GM18951 (cell line): ENCODE results near the gene CARD8.
"Not testable (repeated sequence)": the region's sequence is repeated elsewhere in the genome, so short reads cannot be mapped to it uniquely, and the experiment has no call there.

Experiments
- POLR2A ChIP-seq: IDR thresholded peaks from 4 replicates; pipeline ENCODE4 v1.6.1; 2011; ENCODE audit warnings: mild to moderate bottlenecking; ENCODE audit not compliant: insufficient read length, insufficient read depth; ENCODE audit errors: extremely low read depth
- in situ Hi-C: fragments of 300-500 bp; cut with MboI; formaldehyde crosslinking; loops from one replicate; pipeline ENCODE4 v1.12.0; 2022; ENCODE audit warnings: low sequenced_read_pairs, mixed read lengths, inconsistent platforms; ENCODE audit not compliant: unreplicated experiment

CARD8 gene

DNA sequence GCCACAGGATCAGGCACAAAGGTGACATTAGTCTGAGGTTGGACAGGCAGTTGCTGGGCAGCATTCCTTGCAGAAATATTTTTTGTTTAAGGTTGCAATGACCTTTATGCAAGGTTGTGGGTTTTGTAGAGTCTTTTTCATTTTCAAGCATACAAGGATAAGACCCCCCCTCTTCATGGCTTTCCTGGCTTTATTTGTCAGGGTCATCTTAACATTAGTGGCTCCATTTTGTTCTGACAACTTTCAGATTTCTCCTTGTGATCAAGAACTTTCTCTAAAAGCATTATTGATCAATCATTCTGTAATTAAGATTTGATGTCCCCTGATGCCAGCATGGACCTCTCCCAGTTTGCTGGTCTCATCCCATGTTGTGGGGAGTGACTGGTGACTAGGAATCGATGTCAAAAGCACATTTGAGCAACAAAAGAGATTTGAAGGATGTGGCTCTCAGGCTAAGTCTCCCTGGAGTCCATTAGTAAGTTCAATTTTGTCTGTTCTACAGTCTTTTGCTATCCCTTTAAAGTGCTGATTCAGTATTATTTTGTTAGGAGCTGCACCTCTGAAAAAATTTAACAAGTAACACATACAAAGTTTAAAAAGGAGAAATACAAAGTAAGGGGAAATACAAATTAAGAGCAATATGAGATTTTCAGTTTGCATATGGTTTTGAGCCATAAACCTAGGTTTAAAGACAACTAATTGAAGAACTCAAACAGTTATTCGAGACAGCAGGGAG lies 5.3 kb downstream of the CARD8 start:
- TF ChIP-seq POLR2A = no peak
- in situ Hi-C loops = loop anchor here (25.0 kb wide), 1 partner anchor 288 kb away; no protein-coding TSS in a partner anchor

DNA sequence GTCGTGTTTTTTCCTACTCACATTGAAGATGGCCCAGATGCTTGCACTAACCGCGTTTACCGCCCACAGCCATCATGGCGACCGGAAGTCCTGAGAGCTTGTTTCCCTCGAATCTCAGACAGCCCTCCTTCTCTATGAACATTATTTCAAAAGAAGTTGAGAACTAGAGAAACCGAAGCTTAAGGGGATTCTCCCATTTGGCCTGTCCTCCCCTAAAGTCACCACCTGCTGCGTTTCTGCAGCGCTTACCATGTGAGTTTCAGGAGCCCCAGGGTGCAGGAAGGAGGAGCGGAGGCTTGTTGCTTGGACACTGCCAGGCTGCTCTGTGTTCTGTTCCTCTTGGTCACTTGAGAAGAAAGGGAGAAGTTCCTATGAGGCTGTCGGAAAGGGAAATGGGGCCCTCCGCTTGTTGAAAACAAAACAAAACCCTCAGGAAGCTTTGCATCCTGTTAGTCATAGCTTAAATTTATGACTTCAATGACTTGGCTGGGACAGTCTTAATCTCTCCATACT lies 6.2 kb downstream of the CARD8 start:
- in situ Hi-C loops = loop anchor here (25.0 kb wide), 1 partner anchor 287 kb away; no protein-coding TSS in a partner anchor
- TF ChIP-seq POLR2A = peak; percentile 60

DNA sequence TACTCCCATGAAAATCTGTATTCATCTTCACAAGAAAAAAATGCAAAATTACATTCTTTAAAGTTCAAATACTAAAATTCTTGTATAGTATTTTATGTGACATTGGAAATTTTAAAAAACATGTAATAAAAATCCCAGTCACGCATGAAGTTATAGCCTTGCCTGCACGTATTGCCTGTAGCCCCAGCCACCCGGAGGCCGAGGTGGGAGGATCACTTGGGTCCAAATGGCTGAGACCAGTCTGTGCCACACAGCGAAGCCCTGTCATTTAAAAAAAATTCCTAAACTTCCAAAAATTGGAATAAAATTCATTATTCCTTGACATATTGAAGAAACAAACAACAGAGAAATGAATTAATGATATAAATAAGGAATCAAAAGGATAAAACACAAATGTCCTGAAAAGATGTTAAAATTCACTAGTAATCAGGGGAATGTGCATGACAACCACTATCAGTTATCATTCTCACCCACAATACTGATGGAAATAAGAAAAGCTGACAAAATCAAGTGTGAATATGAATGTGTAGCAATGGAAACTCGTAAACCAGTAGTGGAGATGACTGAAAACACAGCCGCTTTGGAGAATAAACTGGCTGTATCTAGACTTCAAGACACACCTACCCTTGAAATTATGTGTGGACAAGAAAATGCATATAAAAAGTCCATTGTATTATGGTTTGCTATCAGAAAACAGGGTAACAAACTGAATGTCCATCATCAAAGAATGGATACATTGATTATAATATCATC lies 7.5 kb downstream of the CARD8 start:
- TF ChIP-seq POLR2A = no peak
- in situ Hi-C loops = no loop called here

DNA sequence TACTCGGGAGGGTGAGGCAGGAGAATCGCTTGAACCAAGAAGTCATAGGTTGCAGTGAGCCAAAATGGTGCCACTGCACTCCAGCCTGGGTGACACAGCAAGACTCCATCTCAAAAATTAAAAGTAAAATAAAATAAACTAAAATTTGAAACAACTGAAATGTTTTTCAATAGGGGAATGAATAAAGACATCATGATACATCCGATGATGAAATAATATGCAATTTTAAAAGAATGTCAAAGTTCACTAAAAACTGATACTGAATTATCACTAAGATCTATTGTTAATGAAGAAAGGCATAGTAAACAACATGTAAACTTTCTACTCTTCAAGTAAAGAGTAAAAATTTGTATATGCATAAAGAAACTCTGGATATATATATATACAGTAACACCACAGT lies 8.5 kb downstream of the CARD8 start:
- TF ChIP-seq POLR2A = no peak
- in situ Hi-C loops = no loop called here

DNA sequence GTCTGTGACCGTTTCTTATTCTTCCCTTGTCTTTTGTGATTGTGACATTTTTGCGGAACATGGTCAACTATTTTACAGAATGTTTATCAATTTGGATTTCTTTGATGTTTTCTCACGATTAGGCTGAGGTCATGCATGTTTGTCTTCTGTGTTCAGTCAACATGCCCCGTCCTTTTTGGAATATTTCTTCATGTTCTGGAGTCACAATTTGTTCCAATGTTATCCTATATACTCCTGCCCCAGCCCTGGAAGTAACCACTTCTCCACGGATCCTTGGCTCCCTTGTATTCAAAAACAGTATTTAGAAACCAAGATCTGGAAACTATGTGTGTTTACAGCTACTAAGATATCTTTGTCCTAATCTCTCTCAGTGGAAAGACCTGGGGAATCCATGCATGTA lies 9.6 kb downstream of the CARD8 start:
- TF ChIP-seq POLR2A = no peak
- in situ Hi-C loops = no loop called here

DNA sequence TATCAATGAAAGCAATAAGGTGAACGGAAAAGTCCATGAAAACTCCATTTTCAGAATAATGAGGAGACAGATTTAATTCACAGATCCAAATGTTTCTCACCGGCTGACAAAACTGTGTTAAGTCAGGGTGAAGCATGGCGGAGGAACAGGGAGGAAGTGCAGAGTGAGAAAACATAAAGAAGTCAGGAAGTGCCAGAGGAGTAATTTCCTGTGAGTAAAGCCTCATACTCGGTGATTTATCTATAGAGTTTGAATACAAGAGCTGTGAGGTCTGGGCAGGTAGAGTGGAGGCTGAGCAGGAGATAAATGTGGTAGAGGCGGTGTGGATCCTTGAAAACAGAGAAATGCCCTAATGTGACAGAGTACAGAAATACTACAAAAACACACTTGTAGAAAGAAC lies 11.4 kb downstream of the CARD8 start:
- no peak for TF ChIP-seq POLR2A
- in situ Hi-C loops = no loop called here

DNA sequence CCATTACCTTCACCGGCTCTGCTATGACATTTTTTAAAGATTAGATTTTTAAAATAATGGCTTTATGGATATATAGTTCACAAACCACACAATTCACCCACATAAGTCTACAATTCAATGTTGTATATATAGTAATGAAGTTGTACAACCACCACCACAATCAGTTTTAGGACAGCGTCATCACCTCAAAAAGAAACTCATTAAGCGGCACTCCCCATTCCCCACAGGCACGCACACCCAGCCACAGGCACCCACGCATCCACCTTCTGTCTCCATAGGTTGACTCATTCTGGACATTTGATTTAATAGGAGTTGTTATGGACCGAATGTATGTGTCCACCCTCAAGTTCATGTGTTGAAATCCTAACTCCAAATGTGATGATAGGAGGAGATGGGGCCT lies 13.9 kb downstream of the CARD8 start:
- in situ Hi-C loops = not testable (repeated sequence)

DNA sequence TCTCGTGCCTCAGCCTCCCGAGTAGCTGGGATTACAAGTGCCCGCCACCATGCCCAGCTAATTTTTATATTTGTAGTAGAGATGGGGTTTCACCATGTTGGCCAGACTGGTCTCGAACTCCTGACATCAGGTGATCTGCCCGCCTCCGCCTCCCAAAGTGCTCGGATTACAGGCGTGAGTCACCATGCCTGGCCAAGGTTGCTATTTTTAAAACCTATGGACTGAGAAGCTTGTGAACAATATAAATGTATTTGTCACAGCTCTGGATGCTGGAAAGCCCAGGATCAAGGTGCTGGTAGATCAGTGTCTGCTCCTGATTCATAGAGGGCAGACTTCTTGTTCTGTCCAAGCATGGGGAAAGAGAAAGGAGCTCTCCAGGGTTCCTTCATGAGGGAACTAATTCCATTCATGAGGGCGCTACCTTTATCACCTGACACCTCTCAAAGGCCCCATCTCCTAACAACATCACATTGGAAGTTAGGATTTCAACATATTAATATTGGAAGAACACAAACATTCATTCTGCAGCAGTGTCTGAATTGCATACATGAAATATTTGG lies 16.1 kb downstream of the CARD8 start:
- TF ChIP-seq POLR2A = no peak
- in situ Hi-C loops = no loop called here

DNA sequence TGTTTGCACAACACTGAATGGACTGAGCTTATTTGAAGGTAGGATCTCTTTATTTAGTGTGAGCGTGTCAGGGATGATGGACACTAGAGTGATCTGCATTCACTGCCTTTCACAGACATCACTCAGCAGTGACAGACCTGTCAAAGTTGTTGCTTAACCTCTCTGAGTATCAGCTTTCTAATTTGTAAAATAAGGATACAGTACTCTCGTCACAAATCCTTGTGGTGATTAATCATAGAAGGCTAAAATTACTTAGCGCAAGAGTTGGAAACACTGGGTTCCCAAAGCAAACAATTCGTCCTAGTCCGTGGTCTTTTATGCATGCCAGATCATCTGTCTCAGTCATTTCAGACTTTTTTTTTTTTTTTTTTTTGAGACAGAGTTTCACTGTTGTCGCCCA lies 16.6 kb downstream of the CARD8 start:
- TF ChIP-seq POLR2A = no peak
- in situ Hi-C loops = no loop called here

DNA sequence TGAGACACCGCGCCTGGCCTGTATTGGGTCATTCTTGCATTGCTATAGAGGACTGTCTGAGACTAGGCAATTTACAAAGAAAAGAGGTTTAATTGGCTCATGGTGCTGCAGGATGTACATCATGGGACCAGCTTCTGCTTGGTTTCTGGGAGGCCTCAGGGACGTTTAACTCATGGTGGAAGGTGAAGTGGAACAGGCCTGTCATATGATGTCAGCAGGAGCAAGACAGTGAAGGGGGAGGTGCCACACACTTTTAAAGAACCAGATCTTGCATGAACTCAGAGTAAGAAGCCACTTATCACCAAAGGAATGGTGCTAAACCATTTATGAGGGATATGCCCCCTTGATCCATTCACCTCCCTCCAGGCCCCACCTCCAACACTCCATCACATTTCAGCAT lies 18.7 kb downstream of the CARD8 start:
- no peak for TF ChIP-seq POLR2A
- in situ Hi-C loops = no loop called here

DNA sequence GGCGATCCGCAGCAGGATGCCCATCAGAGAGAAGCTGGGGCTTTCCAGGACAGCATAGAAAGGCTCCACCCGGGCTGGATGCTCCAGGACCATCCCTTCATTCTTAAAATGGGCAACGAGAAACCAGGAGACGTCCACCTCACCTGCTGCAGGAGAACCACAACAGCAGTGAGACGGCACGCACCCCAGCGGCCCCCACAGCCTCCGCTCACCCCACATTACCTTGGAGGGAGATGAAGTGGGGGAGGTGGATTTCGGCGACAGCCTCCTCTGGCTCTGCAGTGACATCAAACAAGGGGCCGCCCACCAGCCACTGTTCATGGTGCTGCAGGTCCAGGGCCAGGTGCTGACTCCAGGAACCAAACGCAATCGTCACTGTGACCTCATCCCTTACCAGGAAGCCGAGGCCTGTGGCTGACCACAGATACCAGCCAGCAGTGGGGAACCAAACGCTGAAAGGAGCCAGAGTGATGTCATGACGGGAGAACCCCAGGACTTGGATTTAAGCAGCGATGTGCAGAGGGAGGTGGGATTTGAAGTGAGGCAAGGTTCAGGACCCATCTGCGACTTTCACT lies 25.1 kb downstream of the CARD8 start:
- TF ChIP-seq POLR2A = no peak
- in situ Hi-C loops = no loop called here

DNA sequence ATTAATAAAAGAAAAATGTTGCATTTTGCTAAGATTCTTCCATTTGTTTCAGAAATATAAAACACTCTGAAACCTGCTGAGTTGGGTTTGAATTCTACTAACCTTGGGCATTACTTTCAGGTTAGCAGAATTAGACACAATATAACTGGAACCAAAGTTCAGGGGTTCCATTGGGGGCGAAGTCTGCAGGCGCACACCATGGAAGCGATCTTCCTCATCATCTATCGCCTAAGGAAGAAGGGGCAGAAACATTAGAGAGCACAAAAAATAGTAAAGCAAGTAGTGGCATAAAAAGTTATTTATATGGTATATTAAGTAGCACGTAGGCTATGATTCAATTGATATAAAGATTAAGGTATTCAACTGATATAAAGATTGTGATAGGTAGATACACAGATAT lies 34.1 kb downstream of the CARD8 start:
- TF ChIP-seq POLR2A = no peak
- in situ Hi-C loops = no loop called here

DNA sequence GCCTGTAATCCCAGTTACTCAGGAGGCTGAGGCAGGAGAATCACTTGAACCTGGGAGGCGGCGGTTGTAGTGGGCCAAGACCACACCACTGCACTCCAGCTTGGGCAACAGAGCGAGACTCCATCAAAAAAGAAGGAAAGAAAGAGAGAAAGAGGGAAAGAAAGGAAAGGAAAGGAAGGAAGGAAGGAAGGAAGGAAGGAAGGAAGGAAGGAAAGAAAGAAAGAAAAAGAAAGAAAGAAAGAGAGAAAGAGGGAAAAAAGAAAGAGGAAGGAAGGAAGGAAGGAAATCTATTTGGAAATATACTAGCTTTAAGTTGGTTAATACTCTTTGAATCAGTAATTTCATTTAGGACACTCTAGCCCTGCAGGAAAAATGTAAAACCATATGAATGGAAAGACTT lies 34.9 kb downstream of the CARD8 start:
- in situ Hi-C loops = not testable (repeated sequence)
